HFFc6 (cell line): ENCODE measurements around the gene FAM184B. TPM values are rescaled to one million over a fixed set of nuclear protein-coding genes. Genes with fewer than 3 reads are reported as not detected.

Source experiments
- DNase-seq: peaks from one replicate; pipeline ENCODE4 v3.0.0-alpha.2; 2018
- H3K27ac Mint-ChIP-seq: 2 replicates; pipeline ENCODE4 v1.8.0; 2020; ENCODE audit warnings: mild to moderate bottlenecking, mixed read lengths
- H3K27me3 Mint-ChIP-seq: 2 replicates; pipeline ENCODE4 v1.8.0; 2021; ENCODE audit warnings: mild to moderate bottlenecking, moderate library complexity, mixed read lengths; ENCODE audit not compliant: insufficient read depth
- H3K36me3 Mint-ChIP-seq: 2 replicates; pipeline ENCODE4 v1.8.0; 2021; ENCODE audit warnings: low read depth, mixed read lengths
- H3K4me1 Mint-ChIP-seq: 2 replicates; pipeline ENCODE4 v1.8.0; 2020; ENCODE audit warnings: low read depth, mixed read lengths
- H3K4me3 Mint-ChIP-seq: 2 replicates; pipeline ENCODE4 v1.8.0; 2020; ENCODE audit warnings: mild to moderate bottlenecking, moderate library complexity, mixed read lengths
- H3K9me3 Mint-ChIP-seq: 2 replicates; pipeline ENCODE4 v1.8.0; 2020; ENCODE audit warnings: mild to moderate bottlenecking, mixed read lengths
- total RNA-seq, 6 experiments: library from RNA; stranded (reverse); fragmentation: NEBNext Ultra II Directional; extraction: Animal tissue kit (Norgen Biotek cat#: 25700); gene quantifications; 2 replicates in 1 of 6; 3 replicates in 5 of 6; pipeline ENCODE4 v1.2.3, GENCODE V29; 2021
- TF ChIP-seq, protein P1 (sequence below): fragments of 200-600 bp; sonication (generic); IDR thresholded peaks from 2 replicates; pipeline ENCODE4 v1.5.0; 2021; ENCODE audit warnings: antibody characterized with exemption, mild to moderate bottlenecking

Gene FAM184B
- total RNA-seq, 6 experiments from 2014 or later, result 0.02 to 0.05 TPM; not detected in 4

- no peaks in the 10 kb centered on the region for H3K4me1 Mint-ChIP-seq
- H3K4me3 Mint-ChIP-seq, result no peak overlapping the region
- peaks cover 7% of the 10 kb centered on the region for H3K27me3 Mint-ChIP-seq
- TF ChIP-seq, protein P1, sequence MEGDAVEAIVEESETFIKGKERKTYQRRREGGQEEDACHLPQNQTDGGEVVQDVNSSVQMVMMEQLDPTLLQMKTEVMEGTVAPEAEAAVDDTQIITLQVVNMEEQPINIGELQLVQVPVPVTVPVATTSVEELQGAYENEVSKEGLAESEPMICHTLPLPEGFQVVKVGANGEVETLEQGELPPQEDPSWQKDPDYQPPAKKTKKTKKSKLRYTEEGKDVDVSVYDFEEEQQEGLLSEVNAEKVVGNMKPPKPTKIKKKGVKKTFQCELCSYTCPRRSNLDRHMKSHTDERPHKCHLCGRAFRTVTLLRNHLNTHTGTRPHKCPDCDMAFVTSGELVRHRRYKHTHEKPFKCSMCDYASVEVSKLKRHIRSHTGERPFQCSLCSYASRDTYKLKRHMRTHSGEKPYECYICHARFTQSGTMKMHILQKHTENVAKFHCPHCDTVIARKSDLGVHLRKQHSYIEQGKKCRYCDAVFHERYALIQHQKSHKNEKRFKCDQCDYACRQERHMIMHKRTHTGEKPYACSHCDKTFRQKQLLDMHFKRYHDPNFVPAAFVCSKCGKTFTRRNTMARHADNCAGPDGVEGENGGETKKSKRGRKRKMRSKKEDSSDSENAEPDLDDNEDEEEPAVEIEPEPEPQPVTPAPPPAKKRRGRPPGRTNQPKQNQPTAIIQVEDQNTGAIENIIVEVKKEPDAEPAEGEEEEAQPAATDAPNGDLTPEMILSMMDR, result peak; percentile 44
- H3K36me3 Mint-ChIP-seq, result 0 out of 2 replicates have a peak, but pooled peaks cover 5% of the 10 kb centered on the region
- DNase-seq, result no peak
- H3K27ac Mint-ChIP-seq, result no peak overlapping the region
- H3K9me3 Mint-ChIP-seq, result peaks cover under 1% of the 10 kb centered on the region; the same call in 1 of the 2 replicates
These were observed 133.5 kb downstream of the FAM184B start for GRCh38 chr4:17647927-17648326.

- no peaks in the 10 kb centered on the region for H3K4me1 Mint-ChIP-seq
- no peak for DNase-seq
- no peak overlapping the region for H3K4me3 Mint-ChIP-seq
- H3K36me3 Mint-ChIP-seq, result peaks cover 10% of the 10 kb centered on the region
- TF ChIP-seq, protein P1, result no peak
- no peak overlapping the region for H3K27ac Mint-ChIP-seq
- H3K9me3 Mint-ChIP-seq, result peaks cover 7% of the 10 kb centered on the region
- peaks cover 7% of the 10 kb centered on the region for H3K27me3 Mint-ChIP-seq
These were observed 134.1 kb downstream of the FAM184B start for GRCh38 chr4:17647176-17647806.

GRCh38 chr4:17646693-17647092, 134.7 kb downstream of the FAM184B start:
- Mint-ChIP-seq H3K4me1 (no peaks in the 10 kb centered on the region), H3K27me3 (peaks cover 7% of the 10 kb centered on the region)

DNA sequence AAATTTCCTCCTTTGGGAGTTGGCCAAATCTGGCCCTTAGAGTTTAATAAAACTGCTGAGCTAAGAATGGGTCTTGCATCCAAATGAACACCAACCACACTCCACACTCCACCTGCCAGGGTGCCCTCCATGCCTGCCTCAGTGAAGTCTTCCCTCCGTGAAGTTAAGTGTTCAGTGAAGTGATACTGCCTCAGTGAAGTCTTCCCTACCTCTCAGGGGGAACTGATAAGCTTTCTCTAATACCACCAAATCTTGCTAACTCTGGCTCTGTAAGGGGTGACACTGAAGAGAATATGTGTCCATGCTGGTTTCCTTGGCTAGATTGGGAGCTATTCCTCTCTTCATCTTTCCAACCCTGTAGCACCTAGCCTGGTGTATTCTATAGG, 139.0 kb downstream of the FAM184B start:
- peaks cover 11% of the 10 kb centered on the region for H3K36me3 Mint-ChIP-seq
- H3K27ac Mint-ChIP-seq, result no peak overlapping the region
- H3K4me3 Mint-ChIP-seq, result no peak overlapping the region
- no peak for DNase-seq
- H3K4me1 Mint-ChIP-seq, result no peaks in the 10 kb centered on the region
- TF ChIP-seq, protein P1, result no peak
- H3K9me3 Mint-ChIP-seq, result peaks cover 8% of the 10 kb centered on the region
- H3K27me3 Mint-ChIP-seq, result peaks cover 6% of the 10 kb centered on the region; the same call in 1 of the 2 replicates

More at GRCh38 chr4:17646693-17647092, 134.7 kb downstream of the FAM184B start:
- H3K4me3 Mint-ChIP-seq, result no peak overlapping the region
- DNase-seq, result no peak
- peaks cover 8% of the 10 kb centered on the region for H3K9me3 Mint-ChIP-seq
- peaks cover 11% of the 10 kb centered on the region for H3K36me3 Mint-ChIP-seq
- H3K27ac Mint-ChIP-seq, result no peak overlapping the region
- TF ChIP-seq, protein P1, result no peak

- peaks cover 15% of the 10 kb centered on the region for H3K36me3 Mint-ChIP-seq
- H3K4me1 Mint-ChIP-seq, result no peaks in the 10 kb centered on the region
- H3K4me3 Mint-ChIP-seq, result no peak overlapping the region
- DNase-seq, result no peak
- H3K27ac Mint-ChIP-seq, result no peak overlapping the region
- H3K27me3 Mint-ChIP-seq, result peaks cover 2% of the 10 kb centered on the region; the same call in 1 of the 2 replicates
- H3K9me3 Mint-ChIP-seq, result peaks cover 8% of the 10 kb centered on the region
- TF ChIP-seq, protein P1, result no peak
These were observed 142.3 kb downstream of the FAM184B start for GRCh38 chr4:17639136-17639535.
